ENCODE measurements around the gene MACIR. TPM values are rescaled to one million over a fixed set of nuclear protein-coding genes. Genes with fewer than 3 reads are reported as not detected.

MACIR gene
- total and polyA plus RNA-seq, 9 of the 15 experiments (the other 6 are each of a cell fraction or from before 2014, with no cell fraction given): 1.4 to 11.6 (median 9.4) TPM

DNA sequence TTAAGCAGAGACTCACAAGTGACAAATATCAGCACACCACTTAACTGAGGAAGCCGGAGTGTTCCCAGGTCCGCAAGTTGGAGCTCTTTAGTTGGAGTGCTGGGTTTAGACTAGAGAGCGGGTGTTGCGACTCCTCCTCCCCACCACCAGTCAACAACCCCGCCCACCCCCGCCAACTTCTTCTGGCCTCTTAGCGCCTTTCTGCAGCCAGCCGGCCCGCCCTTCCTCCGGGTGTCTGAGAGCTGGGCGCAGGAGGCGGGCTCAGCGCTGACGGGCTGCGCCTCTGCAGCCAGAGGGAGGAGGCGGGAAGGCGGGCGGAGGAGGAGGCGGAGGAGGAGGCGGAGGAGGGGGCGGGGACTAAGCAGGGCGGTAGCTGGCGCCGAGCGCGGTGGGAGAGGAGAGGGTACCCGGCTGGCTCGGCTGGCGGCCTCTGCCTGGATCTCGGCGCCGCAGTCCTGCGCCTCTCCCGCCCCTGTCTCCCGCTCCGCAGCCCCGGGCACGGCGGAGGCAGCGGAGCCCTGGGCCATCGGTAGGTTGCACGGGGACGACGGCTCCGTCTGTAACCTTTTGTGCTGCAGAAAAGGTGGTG is at the start of gene MACIR (continued):
- TF ChIP-seq CHD7 (IDR thresholded peaks at IDR 0.05; ENCODE audit: low read depth, low read length) (no peak), HDAC8 (tag; IDR thresholded peaks at IDR 0.05) (no peak), FOXM1 (IDR thresholded peaks at IDR 0.05; ENCODE audit: low read depth) (no peak), FOXM1 (CRISPR knock-in tag; IDR thresholded peaks at IDR 0.05; ENCODE audit: low read depth) (no peak), ERF (CRISPR knock-in tag; IDR thresholded peaks at IDR 0.05) (no peak), POU5F1 (IDR thresholded peaks at IDR 0.05; ENCODE audit: borderline replicate concordance, low read depth, low read length, partially characterized antibody) (no peak), TEAD4 (IDR thresholded peaks at IDR 0.05; ENCODE audit: low read length) (no peak), TEAD4 (CRISPR knock-in tag; IDR thresholded peaks at IDR 0.05; ENCODE audit: borderline replicate concordance) (no peak), EP400 (IDR thresholded peaks at IDR 0.05) (no peak)
